C4-2B (cell line): ENCODE results near the gene TAF13.

Source experiments
- H3K27ac ChIP-seq: fragments of 450-650 bp; 2 replicates; pipeline ENCODE4 v1.5.1; 2017
- CTCF ChIP-seq: fragments of 450-650 bp; conservative IDR thresholded peaks from 2 replicates; pipeline ENCODE4 v1.5.1; 2017; ENCODE audit warnings: mild to moderate bottlenecking
- ZFX ChIP-seq: fragments of 450-650 bp; IDR thresholded peaks from 2 replicates; pipeline ENCODE4 v1.6.1; 2017

The TAF13 gene

GRCh38 chr1:109079240-109079622, 3.4 kb upstream of the TAF13 start:
- peak overlapping the region; percentile 28; the same call in 1 of the 2 replicates for H3K27ac ChIP-seq
- TF ChIP-seq CTCF (no peak), ZFX (no peak)

- H3K27ac ChIP-seq, result no peak overlapping the region
- TF ChIP-seq CTCF, result no peak
- TF ChIP-seq ZFX, result no peak
These were observed 2.5 kb upstream of the TAF13 start for GRCh38 chr1:109078317-109078716.

- TF ChIP-seq ZFX (no peak), CTCF (no peak)
- H3K27ac ChIP-seq, result no peak overlapping the region
These were observed 6.5 kb downstream of the TAF13 start for GRCh38 chr1:109069294-109069693.

- TF ChIP-seq CTCF (no peak), ZFX (no peak)
- no peak overlapping the region for H3K27ac ChIP-seq
These were observed 7.9 kb downstream of the TAF13 start for GRCh38 chr1:109067883-109068282.

GRCh38 chr1:109065137-109065536, 10.7 kb downstream of the TAF13 start:
- no peak for TF ChIP-seq ZFX
- TF ChIP-seq CTCF, result no peak

GRCh38 chr1:109061183-109061582, 14.6 kb downstream of the TAF13 start:
- TF ChIP-seq CTCF, result no peak
- no peak for TF ChIP-seq ZFX
- H3K27ac ChIP-seq, result no peak overlapping the region

More at GRCh38 chr1:109065137-109065536, 10.7 kb downstream of the TAF13 start:
- H3K27ac ChIP-seq, result no peak overlapping the region

GRCh38 chr1:109060707-109061106, 15.1 kb downstream of the TAF13 start:
- no peak for TF ChIP-seq ZFX
- no peak for TF ChIP-seq CTCF
- no peak overlapping the region for H3K27ac ChIP-seq
